ENCODE data around the gene STX18.

DNA sequence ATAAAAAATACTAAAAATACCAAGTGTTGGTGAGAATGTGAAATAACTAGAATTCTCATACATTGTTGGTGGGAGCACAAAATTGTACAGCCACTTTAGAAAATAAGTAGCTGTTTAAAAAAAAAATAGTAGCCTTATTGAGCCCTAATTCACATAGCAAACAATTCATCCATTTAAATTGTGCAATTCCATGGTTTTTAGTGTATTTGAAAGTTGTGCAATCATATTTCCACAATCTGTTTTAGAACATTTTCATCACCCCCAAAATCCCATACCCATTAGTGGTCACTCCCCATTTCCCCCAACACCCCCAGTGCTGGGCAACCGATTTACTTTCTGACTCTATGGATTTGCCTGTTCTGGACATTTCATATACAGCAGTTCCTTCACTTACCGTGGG lies 37.1 kb downstream of the STX18 start:
- TF ChIP-seq CTCF (conservative IDR thresholded peaks at IDR 0.05 in 1 of 2, IDR thresholded peaks at IDR 0.05 in 1 of 2; ENCODE audit: low read depth in 1 of 2, low read length in 2 of 2) (no peak), EZH2 (IDR thresholded peaks at IDR 0.05; ENCODE audit: low read length, missing control alignments) (no peak)
